Activated T-cell treated with anti-CD3 and anti-CD28 coated beads for 1 hour (primary cell): ENCODE data around the gene CLPTM1L.
"Not testable (repeated sequence)": the region's sequence is repeated elsewhere in the genome, so short reads cannot be mapped to it uniquely, and the experiment has no call there.

ENCODE experiments used
- DNase-seq: peaks from one replicate; pipeline ENCODE4 v3.0.0-alpha.2; 2020; ENCODE audit warnings: low read depth

CLPTM1L gene

DNA sequence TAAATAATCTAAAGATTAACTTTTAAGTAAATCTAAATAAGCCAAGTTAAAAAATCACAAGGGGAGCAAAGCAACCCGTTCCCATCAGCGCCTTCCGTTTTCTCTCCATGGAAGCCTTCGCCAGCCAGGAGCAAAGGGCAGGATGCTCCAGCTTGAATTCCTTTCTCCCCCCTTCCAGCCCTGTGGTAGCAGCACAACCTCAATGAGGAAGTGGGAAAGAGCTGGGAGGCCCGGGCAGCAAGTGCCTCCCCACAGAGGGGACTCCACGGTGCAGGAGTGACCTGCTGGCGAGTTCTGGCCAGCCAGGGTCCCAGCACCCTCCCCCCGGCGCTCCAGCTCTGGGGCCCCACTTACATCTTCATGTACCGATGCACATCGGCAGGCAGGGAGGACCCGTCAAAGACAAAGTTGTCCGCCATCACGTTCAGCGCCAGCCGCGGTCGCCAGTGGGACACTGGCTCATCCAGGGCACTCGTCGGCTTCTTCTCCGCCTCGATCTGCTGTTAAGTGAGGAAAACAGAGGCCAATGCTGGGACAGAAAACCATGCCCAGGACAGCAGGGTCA is 6.3 kb downstream of the CLPTM1L start:
- no peak for DNase-seq

DNA sequence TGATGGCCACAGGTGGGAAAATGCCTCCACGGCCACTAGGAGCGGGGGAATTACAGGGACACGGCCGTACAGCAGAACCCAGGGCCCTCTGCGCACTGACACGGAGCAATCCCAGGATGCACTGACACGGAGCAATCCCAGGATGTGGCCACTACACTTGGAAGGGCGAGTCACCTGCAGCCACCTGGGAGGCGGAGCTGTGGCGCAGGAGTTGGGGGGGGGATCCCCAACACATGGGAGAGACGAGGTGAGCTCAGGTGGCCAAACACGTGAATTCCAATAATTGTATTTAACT is 6.8 kb downstream of the CLPTM1L start:
- DNase-seq: no peak

DNA sequence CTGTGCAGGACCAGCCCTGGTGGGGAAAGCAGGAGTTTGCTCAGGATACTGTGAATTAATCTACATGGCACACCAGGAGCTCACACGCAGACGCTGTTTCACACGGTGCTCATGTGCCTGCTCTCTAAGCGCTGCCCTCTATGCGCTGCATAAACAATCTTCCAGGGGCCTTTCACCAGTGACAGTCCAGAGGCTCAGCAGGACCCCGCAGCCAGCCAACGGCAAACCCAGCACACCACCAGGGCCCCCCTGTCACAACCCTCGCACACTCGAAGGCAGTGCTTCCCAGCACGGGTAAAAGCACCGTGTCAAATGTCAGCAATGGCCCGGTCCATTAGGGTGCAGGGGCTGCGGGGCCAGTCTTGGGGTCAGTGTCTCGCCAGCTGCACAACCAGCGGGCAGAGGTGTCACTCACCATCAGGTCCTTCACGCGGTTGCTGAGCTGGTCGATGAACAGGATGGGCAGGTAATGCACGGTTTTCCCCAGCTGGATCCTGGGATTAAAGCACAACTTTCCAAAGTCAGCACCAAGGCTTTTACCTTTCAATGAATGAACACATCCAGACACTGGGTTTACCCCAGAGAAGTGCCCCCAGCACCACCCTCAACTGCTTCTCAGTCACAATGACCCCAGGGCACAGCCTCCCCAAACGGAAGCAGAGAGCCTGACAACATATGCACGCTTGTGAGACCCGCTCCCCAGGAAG is 7.3 kb downstream of the CLPTM1L start:
- no peak for DNase-seq

- no peak for DNase-seq
These were observed 8.0 kb downstream of the CLPTM1L start for GRCh38 chr5:1336749-1337488.

GRCh38 chr5:1336106-1336561 is 8.8 kb downstream of the CLPTM1L start:
- DNase-seq: no peak

DNA sequence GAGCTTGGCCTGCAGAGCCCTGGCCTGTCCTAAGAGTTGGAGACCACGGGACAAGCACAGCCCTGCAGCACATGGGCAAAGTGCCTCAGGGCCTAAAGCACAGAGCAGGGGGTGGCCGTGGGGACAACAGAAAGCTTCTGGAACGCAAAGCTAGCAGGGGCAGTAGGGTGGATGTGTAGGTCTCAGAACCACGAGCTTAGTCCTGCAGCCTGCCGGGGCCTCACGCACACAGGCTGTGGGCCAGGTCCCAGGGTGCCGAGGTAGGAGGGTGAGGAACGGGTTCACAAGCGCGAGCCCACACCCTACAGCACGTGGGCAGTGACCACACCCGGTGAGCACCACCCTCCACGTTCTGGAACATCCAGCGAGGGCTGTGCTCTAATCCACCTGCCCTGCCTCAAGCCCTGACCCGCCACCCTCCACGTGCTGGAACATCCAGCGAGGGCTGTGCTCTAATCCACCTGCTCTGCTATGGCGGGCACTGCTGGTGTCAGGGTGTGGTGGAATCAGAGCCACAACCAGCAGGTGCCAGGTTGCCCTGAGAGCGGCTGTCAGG is 9.3 kb downstream of the CLPTM1L start:
- DNase-seq: no peak

DNA sequence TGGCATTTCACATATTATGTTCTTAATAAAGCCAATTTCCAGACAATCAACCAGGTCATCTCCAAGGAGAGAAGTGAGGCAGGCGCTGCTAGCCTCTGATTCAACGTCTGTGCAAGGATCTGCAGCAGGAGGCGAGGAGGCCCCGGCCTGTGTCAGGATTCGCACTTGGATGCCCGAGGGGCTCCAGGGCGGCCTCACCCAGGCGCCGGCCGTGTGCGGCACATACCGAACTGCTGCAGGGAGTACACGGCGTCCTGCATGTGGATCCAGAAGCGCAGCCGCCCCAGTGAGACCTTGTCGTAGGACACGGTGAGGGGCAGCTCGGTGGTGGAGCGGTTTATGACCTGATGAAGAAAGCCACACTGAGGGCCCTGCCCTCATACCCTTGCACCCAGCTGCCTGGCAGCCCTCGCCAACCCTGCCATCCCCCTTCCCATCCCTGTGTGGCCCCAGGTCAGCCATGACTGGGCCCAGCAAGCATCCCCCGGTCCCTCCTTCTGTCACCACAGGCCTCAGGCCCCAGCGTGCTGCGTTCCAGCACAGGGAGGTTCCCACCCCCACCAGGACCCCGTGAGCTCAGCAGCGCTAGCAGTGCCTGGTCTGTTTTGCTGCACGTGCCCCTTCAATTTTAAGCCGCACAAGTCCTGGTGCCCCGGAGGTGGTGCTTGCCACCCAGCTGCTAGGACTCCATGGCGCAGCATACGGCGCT is 9.9 kb downstream of the CLPTM1L start:
- DNase-seq: no peak

DNA sequence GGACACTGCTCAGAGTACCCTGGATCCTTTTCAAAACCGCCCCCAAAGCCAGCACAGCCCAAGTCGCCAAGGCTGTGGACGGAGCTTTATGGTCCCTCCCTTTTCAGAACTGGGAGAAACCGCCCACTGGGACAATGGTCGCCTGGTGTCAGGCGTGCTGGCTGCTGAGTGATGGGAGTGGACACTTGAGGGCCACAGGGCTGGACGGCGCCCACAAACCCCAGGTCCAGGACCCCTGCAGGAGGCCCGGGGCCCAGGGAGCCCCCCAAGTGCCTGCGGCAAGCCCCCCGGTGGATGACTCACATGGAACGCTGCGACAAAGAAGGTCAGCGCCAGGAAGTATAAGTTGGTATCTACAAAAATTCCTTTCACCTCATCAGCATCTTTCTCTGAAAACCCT is 10.9 kb downstream of the CLPTM1L start:
- DNase-seq: no peak

GRCh38 chr5:1333286-1333685 is 11.6 kb downstream of the CLPTM1L start:
- not testable (repeated sequence) for DNase-seq

DNA sequence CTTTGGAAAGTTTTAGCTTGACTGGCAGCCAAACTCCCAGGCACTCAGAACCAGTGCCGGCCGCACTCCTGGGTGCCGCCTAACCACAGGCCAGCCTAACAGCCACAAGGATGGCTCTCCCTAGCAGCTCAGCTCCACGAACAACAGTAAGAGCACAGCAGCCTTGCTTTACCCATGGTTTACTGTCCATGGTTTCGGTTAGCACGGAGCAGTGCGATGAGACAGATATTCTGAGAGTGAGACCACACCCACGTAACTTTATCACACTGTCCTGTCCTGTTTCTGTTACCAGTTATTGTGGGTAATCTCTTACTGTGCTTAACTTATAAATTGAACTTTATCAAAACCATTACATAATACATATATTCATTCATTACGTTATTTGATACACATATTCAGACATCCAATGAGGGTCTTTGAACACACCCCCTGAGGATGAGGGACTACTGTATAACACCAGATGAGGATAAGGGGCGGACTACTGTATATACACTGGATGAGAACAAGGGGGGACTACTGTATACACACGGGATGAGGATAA is 12.4 kb downstream of the CLPTM1L start:
- no peak for DNase-seq

- no peak for DNase-seq
These were observed 13.0 kb downstream of the CLPTM1L start for GRCh38 chr5:1331861-1332405.

DNA sequence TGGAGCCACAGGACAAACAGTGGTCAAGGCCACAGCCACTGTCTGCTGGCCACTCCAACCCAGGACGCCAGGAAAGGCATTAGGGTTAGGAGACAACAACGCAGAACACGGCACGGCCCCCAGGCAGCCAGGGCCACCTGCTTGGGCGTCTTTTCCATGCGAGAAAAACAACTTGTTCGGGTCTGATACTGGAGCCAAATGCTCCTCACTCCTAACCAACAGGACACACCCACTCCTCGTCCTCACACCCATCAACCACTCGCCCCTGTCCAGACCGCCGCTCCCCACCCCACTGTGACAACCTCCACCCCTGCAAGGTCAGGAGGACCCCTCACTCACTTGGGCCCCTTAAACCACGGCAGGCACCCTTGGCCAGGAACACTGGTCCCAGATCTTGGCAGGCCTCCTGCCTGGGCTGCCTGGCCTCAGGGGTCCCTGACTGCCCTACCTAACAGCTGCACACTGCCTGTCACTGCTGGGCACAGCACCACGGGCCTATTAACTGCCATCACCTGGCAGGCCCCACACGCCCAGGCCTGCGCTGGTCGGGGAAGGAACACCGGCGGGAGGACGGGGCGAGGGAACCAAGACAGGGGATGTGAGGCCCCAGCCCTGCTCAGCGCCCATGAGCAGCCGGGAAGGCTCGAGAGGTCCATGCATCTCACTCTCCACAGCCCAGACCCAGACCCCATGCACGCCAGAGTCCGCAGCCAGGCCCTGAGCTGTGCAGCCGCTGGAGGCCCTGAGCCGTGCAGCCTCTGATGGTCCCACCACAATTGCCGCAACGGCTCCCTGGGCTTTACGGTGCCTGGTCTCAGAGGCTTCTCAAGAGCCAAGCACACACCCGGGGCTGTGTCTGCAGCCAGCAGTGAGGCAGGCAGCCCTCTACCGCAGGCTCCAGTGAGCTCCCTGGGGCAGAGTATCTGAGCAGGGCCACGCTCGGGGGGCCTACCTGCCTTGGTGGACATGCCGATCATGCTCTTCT is 13.8 kb downstream of the CLPTM1L start:
- no peak for DNase-seq

DNA sequence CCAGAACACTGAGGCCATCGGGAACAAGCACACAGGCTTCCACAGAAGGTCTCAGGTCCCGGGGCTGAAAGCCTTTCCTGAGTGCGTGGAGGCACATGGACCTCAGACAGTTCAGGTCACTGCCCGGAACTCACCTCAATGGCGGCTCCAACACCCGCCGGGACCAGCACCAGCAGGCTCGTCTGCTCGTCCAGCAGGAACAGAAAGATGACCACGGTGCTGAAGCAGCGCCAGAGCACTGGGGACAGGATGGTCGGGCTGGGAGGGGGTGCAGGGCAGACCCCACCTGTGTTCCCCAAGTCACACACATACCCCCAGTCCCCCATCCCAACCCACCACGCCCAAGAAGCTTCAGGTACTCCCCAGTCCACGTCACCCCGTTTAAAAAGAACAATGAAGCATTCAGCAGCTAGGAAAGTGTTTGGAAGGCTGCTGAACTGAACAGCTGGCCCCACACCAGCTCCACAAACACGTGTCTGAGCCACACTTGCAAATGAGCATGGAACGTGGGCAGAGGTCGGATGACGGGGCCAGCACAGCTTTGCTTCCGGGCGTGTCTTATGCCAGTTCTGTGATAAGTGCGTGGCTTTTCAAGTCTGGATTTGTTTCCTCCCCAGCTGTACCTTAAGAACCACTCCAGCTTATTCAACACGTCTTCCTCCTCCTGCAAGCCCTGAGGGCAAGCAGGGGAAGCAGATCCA is 14.6 kb downstream of the CLPTM1L start:
- no peak for DNase-seq

GRCh38 chr5:1329111-1329579 is 15.8 kb downstream of the CLPTM1L start:
- no peak for DNase-seq

DNA sequence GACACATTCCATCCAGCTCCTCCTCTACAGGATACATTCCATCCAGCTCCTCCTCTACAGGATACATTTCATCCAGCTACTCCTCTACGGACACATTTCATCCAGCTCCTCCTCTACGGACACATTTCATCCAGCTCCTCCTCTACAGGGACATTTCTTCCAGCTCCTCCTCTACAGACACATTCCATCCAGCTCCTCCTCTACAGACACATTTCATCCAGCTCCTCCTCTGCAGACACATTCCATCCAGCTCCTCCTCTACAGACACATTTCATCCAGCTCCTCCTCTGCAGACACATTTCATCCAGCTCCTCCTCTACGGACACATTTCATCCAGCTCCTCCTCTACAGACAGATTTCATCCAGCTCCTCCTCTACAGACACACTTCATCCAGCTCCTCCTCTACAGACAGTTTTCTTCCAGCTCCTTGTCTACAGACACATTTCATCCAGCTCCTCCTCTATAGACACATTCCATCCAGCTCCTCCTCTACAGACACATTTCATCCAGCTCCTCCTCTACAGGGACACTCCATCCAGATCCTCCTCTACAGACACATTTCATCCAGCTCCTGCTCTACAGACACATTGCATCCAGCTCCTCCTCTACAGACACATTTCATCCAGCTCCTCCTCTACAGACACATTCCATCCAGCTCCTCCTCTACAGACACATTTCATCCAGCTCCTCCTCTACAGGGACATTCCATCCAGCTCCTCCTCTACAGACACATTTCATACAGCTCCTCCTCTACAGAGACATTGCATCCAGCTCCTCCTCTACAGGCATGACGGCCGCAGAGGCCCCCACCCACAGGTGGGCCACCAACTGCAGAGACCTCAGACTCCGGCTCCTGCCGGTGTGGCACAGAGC is 16.4 kb downstream of the CLPTM1L start:
- DNase-seq: not testable (repeated sequence)

GRCh38 chr5:1326901-1327756 is 17.8 kb downstream of the CLPTM1L start:
- DNase-seq: not testable (repeated sequence)

- DNase-seq: not testable (repeated sequence)
These were observed 18.4 kb downstream of the CLPTM1L start for GRCh38 chr5:1326532-1326875.
